ENCODE results near the gene ZNF750.
"Not testable (repeated sequence)": the region's sequence is repeated elsewhere in the genome, so short reads cannot be mapped to it uniquely, and the experiment has no call there.

Gene ZNF750

GRCh38 chr17:82797061-82797460 is 42.8 kb downstream of the ZNF750 start:
- Histone ChIP-seq H3K36me3 (ENCODE audit: control insufficient read depth, insufficient read depth, low read length) (no peaks in the 10 kb centered on the region), H3K4me1 (ENCODE audit: control insufficient read depth, insufficient read depth, low read length) (peaks cover 26% of the 10 kb centered on the region), H3K27ac (ENCODE audit: low read depth, low read length) (no peak overlapping the region)

GRCh38 chr17:82795615-82796014 is 44.2 kb downstream of the ZNF750 start:
- peak overlapping the region; percentile 83 for H3K27ac ChIP-seq (ENCODE audit: low read depth, low read length)
- H3K36me3 ChIP-seq (ENCODE audit: control insufficient read depth, insufficient read depth, low read length) = no peaks in the 10 kb centered on the region
- H3K27me3 ChIP-seq (ENCODE audit: control insufficient read depth, insufficient read depth, low read length) = no peaks in the 10 kb centered on the region
- no peak overlapping the region for H3K4me3 ChIP-seq (ENCODE audit: low read length)
- H3K4me1 ChIP-seq (ENCODE audit: control insufficient read depth, insufficient read depth, low read length) = peaks cover 26% of the 10 kb centered on the region
- no peak overlapping the region for H3K9ac ChIP-seq (ENCODE audit: low read length)

More at GRCh38 chr17:82797061-82797460, 42.8 kb downstream of the ZNF750 start:
- Histone ChIP-seq H3K27me3 (ENCODE audit: control insufficient read depth, insufficient read depth, low read length) (no peaks in the 10 kb centered on the region), H3K9ac (ENCODE audit: low read length) (no peak overlapping the region), H3K4me3 (ENCODE audit: low read length) (no peak overlapping the region)

DNA sequence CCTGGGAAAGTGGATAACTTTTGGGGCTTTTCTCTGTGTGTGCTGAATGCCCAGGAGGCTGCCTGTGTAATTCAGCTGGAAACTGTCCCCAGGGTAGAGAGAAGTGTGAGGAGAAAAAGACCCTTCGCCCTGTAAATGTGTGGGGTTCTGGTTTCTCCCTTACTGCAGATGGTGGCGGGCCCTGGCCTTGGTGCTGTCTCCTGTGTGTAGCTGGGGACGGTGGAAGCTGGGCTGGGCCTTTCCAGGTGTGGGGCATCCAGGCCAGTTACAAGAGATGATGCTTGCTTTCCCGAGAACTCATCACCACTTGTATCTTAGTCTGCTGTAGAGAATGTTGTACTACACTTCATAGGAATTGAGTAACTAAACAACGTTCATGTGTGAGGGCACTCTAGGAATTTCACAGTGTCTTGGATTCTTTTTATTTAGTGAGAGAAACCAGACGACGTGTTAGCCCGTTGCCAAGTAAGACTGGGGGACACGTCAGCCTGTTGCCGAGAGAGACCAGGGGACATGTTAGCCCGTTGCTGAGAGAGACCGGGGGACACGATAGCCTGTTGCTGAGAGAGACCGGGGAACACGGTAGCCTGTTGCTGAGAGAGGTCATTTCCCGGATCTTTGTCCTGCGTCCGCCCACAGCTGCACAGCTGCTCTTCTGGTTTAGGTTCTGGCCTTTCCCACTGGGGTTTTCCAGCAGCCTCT is 44.9 kb downstream of the ZNF750 start:
- Histone ChIP-seq H3K27me3 (ENCODE audit: control insufficient read depth, insufficient read depth, low read length) (no peaks in the 10 kb centered on the region), H3K27ac (ENCODE audit: low read depth, low read length) (peak overlapping the region; percentile 83), H3K9ac (ENCODE audit: low read length) (no peak overlapping the region), H3K4me3 (ENCODE audit: low read length) (no peak overlapping the region), H3K4me1 (ENCODE audit: control insufficient read depth, insufficient read depth, low read length) (peaks cover 26% of the 10 kb centered on the region), H3K36me3 (ENCODE audit: control insufficient read depth, insufficient read depth, low read length) (no peaks in the 10 kb centered on the region)

GRCh38 chr17:82793974-82794630 is 45.7 kb downstream of the ZNF750 start:
- H3K27ac ChIP-seq (ENCODE audit: low read depth, low read length) = peak overlapping the region; percentile 83
- no peak overlapping the region for H3K4me3 ChIP-seq (ENCODE audit: low read length)
- no peaks in the 10 kb centered on the region for H3K36me3 ChIP-seq (ENCODE audit: control insufficient read depth, insufficient read depth, low read length)
- H3K4me1 ChIP-seq (ENCODE audit: control insufficient read depth, insufficient read depth, low read length) = peaks cover 26% of the 10 kb centered on the region
- no peaks in the 10 kb centered on the region for H3K27me3 ChIP-seq (ENCODE audit: control insufficient read depth, insufficient read depth, low read length)
- H3K9ac ChIP-seq (ENCODE audit: low read length) = no peak overlapping the region

DNA sequence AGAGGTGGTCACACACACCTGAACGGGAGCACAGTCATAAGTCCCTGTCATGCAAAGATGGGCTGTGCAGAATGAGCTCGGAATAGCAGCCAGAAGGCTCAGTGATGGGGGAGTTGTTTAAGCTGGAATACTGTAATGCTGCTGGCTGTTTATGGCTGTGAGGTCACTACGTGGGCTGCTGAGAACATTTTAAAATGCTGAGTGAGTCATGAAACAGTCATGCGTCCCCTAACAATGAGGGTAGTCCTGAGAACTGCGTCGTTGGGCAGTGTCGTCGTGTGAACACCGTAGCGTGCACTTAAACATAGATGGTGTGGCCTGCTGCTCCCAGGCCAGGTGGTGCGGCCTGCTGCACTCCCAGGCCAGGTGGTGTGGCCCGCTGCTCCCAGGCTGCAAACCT is 48.3 kb downstream of the ZNF750 start:
- Histone ChIP-seq H3K4me3 (ENCODE audit: low read length) (no peak overlapping the region), H3K4me1 (ENCODE audit: control insufficient read depth, insufficient read depth, low read length) (peaks cover 26% of the 10 kb centered on the region), H3K36me3 (ENCODE audit: control insufficient read depth, insufficient read depth, low read length) (no peaks in the 10 kb centered on the region), H3K9ac (ENCODE audit: low read length) (no peak overlapping the region), H3K27me3 (ENCODE audit: control insufficient read depth, insufficient read depth, low read length) (no peaks in the 10 kb centered on the region), H3K27ac (ENCODE audit: low read depth, low read length) (no peak overlapping the region)

DNA sequence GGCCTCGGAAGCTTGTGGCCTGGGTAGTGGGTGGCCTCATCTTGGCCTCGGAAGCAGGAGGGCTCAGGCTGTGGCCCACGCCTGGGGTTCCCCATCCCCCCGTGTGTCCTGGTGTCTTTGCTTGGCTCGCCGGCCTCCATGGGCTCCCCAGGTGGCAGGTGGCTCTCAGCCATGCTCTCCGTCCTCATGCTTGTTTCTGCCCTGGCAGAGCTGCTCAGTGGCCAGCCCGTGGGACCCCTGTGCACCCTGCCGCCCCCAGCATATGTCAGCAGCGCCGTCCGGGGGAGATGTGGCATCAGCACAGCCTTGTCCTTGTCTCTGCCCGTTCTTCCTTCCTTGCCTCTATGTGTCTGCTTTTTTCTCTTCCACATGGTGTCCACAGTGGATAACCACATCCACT is 49.4 kb downstream of the ZNF750 start:
- H3K4me1 ChIP-seq (ENCODE audit: control insufficient read depth, insufficient read depth, low read length) = peaks cover 22% of the 10 kb centered on the region
- no peak overlapping the region for H3K27ac ChIP-seq (ENCODE audit: low read depth, low read length)
- H3K27me3 ChIP-seq (ENCODE audit: control insufficient read depth, insufficient read depth, low read length) = no peaks in the 10 kb centered on the region
- no peak overlapping the region for H3K9ac ChIP-seq (ENCODE audit: low read length)
- H3K36me3 ChIP-seq (ENCODE audit: control insufficient read depth, insufficient read depth, low read length) = no peaks in the 10 kb centered on the region
- H3K4me3 ChIP-seq (ENCODE audit: low read length) = no peak overlapping the region

DNA sequence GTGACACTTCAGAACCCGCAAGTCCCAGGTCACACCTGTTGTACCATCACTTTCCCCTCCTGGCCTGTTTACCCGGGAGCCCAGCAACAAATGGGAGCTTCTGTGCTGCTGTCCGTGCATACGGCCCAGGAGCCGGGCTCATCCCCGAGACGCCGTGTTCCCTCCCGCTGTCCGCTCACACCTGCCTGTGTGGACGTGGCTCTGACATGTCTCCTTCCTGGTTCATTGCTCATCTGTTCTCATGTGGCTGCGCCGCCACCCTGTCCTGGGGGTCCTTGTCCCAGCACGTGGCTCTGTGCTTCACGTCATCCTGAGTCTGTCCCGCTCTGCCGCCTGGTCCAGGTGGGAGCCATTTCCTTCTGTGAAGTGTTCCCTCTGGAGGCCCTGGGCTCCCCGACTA is 50.0 kb downstream of the ZNF750 start:
- H3K36me3 ChIP-seq (ENCODE audit: control insufficient read depth, insufficient read depth, low read length) = no peaks in the 10 kb centered on the region
- peaks cover 18% of the 10 kb centered on the region for H3K4me1 ChIP-seq (ENCODE audit: control insufficient read depth, insufficient read depth, low read length)
- no peak overlapping the region for H3K27ac ChIP-seq (ENCODE audit: low read depth, low read length)

GRCh38 chr17:82789051-82789592 is 50.7 kb downstream of the ZNF750 start:
- peaks cover 3% of the 10 kb centered on the region for H3K36me3 ChIP-seq (ENCODE audit: control insufficient read depth, insufficient read depth, low read length)
- H3K4me1 ChIP-seq (ENCODE audit: control insufficient read depth, insufficient read depth, low read length) = peaks cover 11% of the 10 kb centered on the region
- H3K27me3 ChIP-seq (ENCODE audit: control insufficient read depth, insufficient read depth, low read length) = no peaks in the 10 kb centered on the region
- no peak overlapping the region for H3K4me3 ChIP-seq (ENCODE audit: low read length)
- H3K9ac ChIP-seq (ENCODE audit: low read length) = no peak overlapping the region
- no peak overlapping the region for H3K27ac ChIP-seq (ENCODE audit: low read depth, low read length)

More for the DNA sequence above, 50.0 kb downstream of the ZNF750 start:
- no peak overlapping the region for H3K9ac ChIP-seq (ENCODE audit: low read length)
- H3K4me3 ChIP-seq (ENCODE audit: low read length) = no peak overlapping the region
- H3K27me3 ChIP-seq (ENCODE audit: control insufficient read depth, insufficient read depth, low read length) = no peaks in the 10 kb centered on the region

DNA sequence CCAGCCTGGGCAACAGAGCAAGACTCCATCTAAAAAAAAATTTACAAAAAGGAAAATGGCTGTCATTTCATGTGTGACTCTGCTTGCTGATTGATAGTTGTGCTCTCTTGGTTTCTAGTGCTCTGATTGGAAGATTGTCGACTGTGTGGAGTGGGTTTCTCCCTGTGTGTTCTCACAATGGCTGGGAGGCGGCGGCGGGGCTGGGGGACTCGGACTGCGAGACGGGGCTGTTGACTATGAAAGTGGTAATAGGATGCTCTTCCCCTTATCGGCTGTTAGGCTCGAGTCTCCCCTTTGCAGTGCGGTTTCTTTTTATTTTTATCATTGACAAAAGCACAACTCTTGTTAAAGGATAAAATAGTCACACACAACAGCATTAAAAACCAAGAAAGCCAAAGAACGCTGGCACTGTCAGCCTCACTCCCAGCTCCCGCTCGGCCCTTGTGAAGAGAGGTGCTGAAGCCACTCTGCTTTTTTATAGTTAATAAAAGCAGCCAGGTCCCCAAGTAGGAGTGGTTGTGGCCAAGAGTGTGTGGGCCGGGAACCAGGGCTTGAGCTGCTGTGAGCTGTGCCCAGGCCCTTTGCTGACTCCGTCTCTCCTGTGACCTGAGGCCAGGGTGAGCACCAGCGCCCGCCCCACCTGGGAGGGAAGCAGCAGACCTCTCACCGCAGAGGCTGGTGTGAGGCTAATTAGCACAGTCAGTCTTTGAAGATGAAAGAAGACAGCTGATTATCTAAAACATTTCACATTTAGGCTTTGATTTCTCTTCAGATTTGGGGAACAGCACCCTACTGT is 51.4 kb downstream of the ZNF750 start:
- H3K4me1 ChIP-seq (ENCODE audit: control insufficient read depth, insufficient read depth, low read length) = peaks cover 4% of the 10 kb centered on the region
- no peak overlapping the region for H3K27ac ChIP-seq (ENCODE audit: low read depth, low read length)
- H3K4me3 ChIP-seq (ENCODE audit: low read length) = no peak overlapping the region
- H3K27me3 ChIP-seq (ENCODE audit: control insufficient read depth, insufficient read depth, low read length) = no peaks in the 10 kb centered on the region
- peaks cover 3% of the 10 kb centered on the region for H3K36me3 ChIP-seq (ENCODE audit: control insufficient read depth, insufficient read depth, low read length)
- H3K9ac ChIP-seq (ENCODE audit: low read length) = no peak overlapping the region

DNA sequence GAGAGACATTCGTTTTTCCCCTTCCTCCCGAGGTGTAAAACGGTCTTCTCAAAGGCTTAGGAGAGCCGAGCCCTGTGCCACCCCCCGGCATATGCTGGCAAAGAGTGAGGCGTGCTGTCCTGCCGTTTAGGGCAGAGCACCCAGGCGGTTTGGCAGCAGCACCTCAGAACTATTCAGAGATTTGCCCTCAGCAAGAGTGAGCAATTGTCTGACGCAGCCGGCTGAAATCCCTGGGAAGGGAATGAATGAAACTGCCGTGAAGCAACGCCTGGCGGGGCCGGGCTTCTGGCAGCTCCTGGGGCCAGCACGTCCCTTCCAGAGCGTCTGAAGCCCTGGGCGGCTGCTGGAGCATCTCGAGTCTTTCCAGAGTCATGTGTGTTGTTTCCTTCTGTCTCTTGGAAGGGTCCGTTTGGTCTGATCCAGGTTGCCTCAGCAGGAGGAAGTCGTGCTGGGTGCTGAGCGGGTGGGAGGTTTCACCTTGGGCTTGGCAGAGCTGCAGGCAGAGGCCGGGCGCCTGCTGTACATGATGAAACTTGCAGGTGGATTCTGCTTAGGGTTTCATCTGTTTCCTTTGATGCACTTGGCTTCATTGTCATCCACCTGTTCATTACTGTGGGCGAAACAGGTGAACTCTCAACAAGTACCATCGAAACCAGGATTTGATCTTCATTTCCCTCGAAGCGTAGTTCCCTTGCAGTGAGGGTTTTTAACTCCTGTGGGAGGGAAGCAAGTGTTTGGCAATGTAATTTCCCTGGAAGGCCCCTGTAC is 52.6 kb downstream of the ZNF750 start:
- Histone ChIP-seq H3K27ac (ENCODE audit: low read depth, low read length) (no peak overlapping the region), H3K27me3 (ENCODE audit: control insufficient read depth, insufficient read depth, low read length) (no peaks in the 10 kb centered on the region), H3K36me3 (ENCODE audit: control insufficient read depth, insufficient read depth, low read length) (peaks cover 3% of the 10 kb centered on the region), H3K4me3 (ENCODE audit: low read length) (no peak overlapping the region), H3K9ac (ENCODE audit: low read length) (no peak overlapping the region), H3K4me1 (ENCODE audit: control insufficient read depth, insufficient read depth, low read length) (no peaks in the 10 kb centered on the region)

DNA sequence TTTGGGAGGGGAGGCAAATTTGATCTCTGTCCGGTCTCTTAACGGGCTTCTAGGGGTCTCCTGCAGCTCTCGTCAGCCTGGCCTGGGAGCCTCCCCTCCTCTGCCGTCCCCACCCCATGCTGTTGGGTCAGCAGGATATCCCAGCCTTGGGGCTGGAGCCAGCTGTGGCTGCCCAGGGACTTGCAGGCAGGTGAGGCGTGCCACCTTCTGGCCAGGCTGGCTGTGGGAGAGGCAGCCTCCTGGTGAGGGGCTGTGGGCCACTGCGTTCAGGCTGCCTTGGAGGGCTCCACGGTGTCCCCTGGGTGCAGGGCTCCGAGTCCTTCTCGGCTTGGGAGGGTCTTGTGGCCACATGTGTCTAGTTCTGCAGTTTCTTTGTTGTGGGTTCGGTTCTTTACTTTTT is 53.4 kb downstream of the ZNF750 start:
- H3K27ac ChIP-seq (ENCODE audit: low read depth, low read length) = no peak overlapping the region
- H3K4me1 ChIP-seq (ENCODE audit: control insufficient read depth, insufficient read depth, low read length) = no peaks in the 10 kb centered on the region
- no peak overlapping the region for H3K9ac ChIP-seq (ENCODE audit: low read length)
- H3K4me3 ChIP-seq (ENCODE audit: low read length) = no peak overlapping the region
- peaks cover 3% of the 10 kb centered on the region for H3K36me3 ChIP-seq (ENCODE audit: control insufficient read depth, insufficient read depth, low read length)
- no peaks in the 10 kb centered on the region for H3K27me3 ChIP-seq (ENCODE audit: control insufficient read depth, insufficient read depth, low read length)

- H3K27ac ChIP-seq (ENCODE audit: low read depth, low read length); H3K4me3 ChIP-seq (ENCODE audit: low read length); H3K4me1 ChIP-seq (ENCODE audit: control insufficient read depth, insufficient read depth, low read length); H3K36me3 ChIP-seq (ENCODE audit: control insufficient read depth, insufficient read depth, low read length); H3K27me3 ChIP-seq (ENCODE audit: control insufficient read depth, insufficient read depth, low read length); H3K9ac ChIP-seq (ENCODE audit: low read length): not testable (repeated sequence)
Measured at GRCh38 chr17:82785581-82785980, 54.2 kb downstream of the ZNF750 start.

Measured in rectal smooth muscle tissue (tissue), 1 donor.